ENCODE data around the gene TSSK2.

- TF ChIP-seq CREB1 (IDR thresholded peaks at IDR 0.05; ENCODE audit: low read depth) (no peak), TAF1 (IDR thresholded peaks at IDR 0.05; ENCODE audit: low read depth) (no peak; the same call in 1 of the 2 replicates), ZBTB7A (IDR thresholded peaks at IDR 0.05; ENCODE audit: low read depth) (peak; percentile 83; the same call in 1 of the 2 replicates), EP300 (IDR thresholded peaks at IDR 0.05; ENCODE audit: borderline replicate concordance) (no peak), RAD21 (IDR thresholded peaks at IDR 0.05; ENCODE audit: low read depth) (no peak), REST (IDR thresholded peaks at IDR 0.05; ENCODE audit: low read depth) (no peak), MAX (IDR thresholded peaks at IDR 0.05) (no peak)
- TF ChIP-seq, protein P1, sequence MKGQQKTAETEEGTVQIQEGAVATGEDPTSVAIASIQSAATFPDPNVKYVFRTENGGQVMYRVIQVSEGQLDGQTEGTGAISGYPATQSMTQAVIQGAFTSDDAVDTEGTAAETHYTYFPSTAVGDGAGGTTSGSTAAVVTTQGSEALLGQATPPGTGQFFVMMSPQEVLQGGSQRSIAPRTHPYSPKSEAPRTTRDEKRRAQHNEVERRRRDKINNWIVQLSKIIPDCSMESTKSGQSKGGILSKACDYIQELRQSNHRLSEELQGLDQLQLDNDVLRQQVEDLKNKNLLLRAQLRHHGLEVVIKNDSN (IDR thresholded peaks at IDR 0.05), result no peak
These were observed 47.1 kb downstream of the TSSK2 start for GRCh38 chr22:19178065-19178656.

Data from Ishikawa (cell line).